Calu3 (cell line): ENCODE measurements around the gene IQGAP1. TPM values are rescaled to one million over a fixed set of nuclear protein-coding genes. Genes with fewer than 3 reads are reported as not detected.
A peak's percentile ranks its signal among the peaks of the same experiment; 100 is the strongest.
"Not testable (repeated sequence)": the region's sequence is repeated elsewhere in the genome, so short reads cannot be mapped to it uniquely, and the experiment has no call there.

Experiments
- BruUV-seq: library from RNA; stranded (reverse); fragments of 400-500 nt; replicated peaks from 2 replicates; lab custom pipeline; 2021; lab: Mats Ljungman, UMichigan
- CTCF ChIA-PET: fragments of 300-600 bp; sonication (Branson Sonifier 250); formaldehyde crosslinking; loops from one replicate; lab custom pipeline; 2022; ENCODE audit warnings: antibody characterized with exemption; lab: Charles Lee
- DNase-seq: peaks from one replicate; pipeline ENCODE4 v3.0.0; 2022
- H3K27ac Mint-ChIP-seq: one replicate; pipeline ENCODE4 v1.8.0; 2022; ENCODE audit warnings: mixed read lengths; ENCODE audit not compliant: unreplicated experiment
- H3K27me3 Mint-ChIP-seq: one replicate; pipeline ENCODE4 v1.8.0; 2022; ENCODE audit warnings: mixed read lengths; ENCODE audit not compliant: unreplicated experiment
- H3K36me3 Mint-ChIP-seq: one replicate; pipeline ENCODE4 v1.8.0; 2022; ENCODE audit warnings: mild to moderate bottlenecking, moderate library complexity, mixed read lengths; ENCODE audit not compliant: insufficient read depth, unreplicated experiment
- H3K4me1 Mint-ChIP-seq: one replicate; pipeline ENCODE4 v1.8.0; 2022; ENCODE audit warnings: mild to moderate bottlenecking, low read depth, mixed read lengths; ENCODE audit not compliant: unreplicated experiment
- H3K4me3 Mint-ChIP-seq: one replicate; pipeline ENCODE4 v1.8.0; 2022; ENCODE audit warnings: mild to moderate bottlenecking, low read depth, moderate library complexity, mixed read lengths; ENCODE audit not compliant: unreplicated experiment
- H3K9me3 Mint-ChIP-seq: one replicate; pipeline ENCODE4 v1.8.0; 2022; ENCODE audit warnings: low read depth, mixed read lengths; ENCODE audit not compliant: unreplicated experiment
- CTCF ChIP-seq: fragments of 200-600 bp; IDR thresholded peaks from one replicate; pipeline ENCODE4 v1.8.0; 2022; ENCODE audit warnings: antibody characterized with exemption; ENCODE audit not compliant: unreplicated experiment
- intact Hi-C: fragments of 100-400 bp; cut with micrococcal nuclease; formaldehyde crosslinking; loops from one replicate; pipeline ENCODE4 v1.10.0; 2022; ENCODE audit not compliant: unreplicated experiment
- total RNA-seq: library from RNA; stranded (reverse); gene quantifications from 2 replicates; pipeline ENCODE4 v1.2.3, GENCODE V29; 2022

The IQGAP1 gene
- total RNA-seq, 1 experiment from 2014 or later: 206 TPM

- BruUV-seq: no TSS peak
- intact Hi-C loops: no loop called here
- TF ChIP-seq CTCF: no peak
- no peak for DNase-seq
- Mint-ChIP-seq H3K27ac (peak overlapping the region; percentile 24), H3K4me1 (peaks cover 56% of the 10 kb centered on the region), H3K9me3 (peaks cover 2% of the 10 kb centered on the region), H3K4me3 (peak overlapping the region; percentile 2), H3K27me3 (no peaks in the 10 kb centered on the region), H3K36me3 (peaks cover 17% of the 10 kb centered on the region)
- CTCF ChIA-PET: interaction anchor here (1.0 to 1.7 kb wide), 3 partner anchors 12 to 19 kb away, joined by 4 to 13 read pairs (median 5); partner anchors contain the start of gene IQGAP1
These were observed 19.3 kb downstream of the IQGAP1 start for GRCh38 chr15:90407336-90407735.

DNA sequence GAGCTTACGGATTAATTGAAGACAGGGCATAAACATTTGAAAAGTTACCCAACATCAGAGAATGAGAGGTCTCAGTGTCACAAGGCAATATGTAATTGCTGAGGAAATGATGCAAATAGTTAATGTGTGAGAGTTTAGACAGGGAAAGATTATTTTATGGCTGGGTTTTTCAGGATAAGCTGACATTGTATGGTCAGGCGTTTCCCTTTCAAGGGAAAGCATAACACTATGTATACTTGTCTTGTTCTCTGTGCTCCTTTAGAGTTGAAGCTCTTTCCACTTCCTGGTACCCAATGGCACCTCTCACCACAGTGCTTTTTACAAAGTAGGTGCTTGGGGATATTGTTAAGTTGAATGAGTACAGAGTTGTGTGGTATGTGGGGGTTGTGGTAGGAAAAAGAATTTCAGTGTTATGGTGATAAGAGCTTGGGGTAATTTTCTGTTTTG, 19.9 kb downstream of the IQGAP1 start:
- Mint-ChIP-seq H3K4me3 (peak overlapping the region; percentile 2), H3K9me3 (peaks cover 2% of the 10 kb centered on the region), H3K27me3 (no peaks in the 10 kb centered on the region), H3K36me3 (peaks cover 19% of the 10 kb centered on the region), H3K27ac (peak overlapping the region; percentile 24), H3K4me1 (peaks cover 56% of the 10 kb centered on the region)
- no TSS peak for BruUV-seq
- intact Hi-C loops: no loop called here
- no peak for TF ChIP-seq CTCF
- CTCF ChIA-PET: interaction anchor here (1.0 to 1.7 kb wide), 3 partner anchors 12 to 20 kb away, joined by 4 to 13 read pairs (median 5); partner anchors contain the start of gene IQGAP1
- DNase-seq: no peak

DNA sequence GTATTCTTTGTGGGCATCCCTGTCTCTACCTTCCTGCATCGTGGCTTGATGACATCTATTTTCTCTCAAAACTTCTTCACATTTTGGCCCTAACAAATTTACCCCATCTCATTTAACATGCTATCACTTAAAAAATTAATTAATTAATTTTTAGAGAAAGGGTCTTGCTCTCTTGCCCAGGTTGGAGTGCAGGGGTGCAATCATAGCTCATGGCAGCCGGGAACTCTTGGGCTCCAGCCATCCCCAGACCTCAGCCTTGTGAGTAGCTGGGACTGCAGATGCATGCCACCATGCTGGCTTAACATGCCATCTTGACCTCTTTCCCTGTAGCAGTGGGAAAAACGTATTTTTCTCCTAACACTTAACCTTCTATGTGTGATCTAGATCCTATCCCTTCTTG, 20.6 kb downstream of the IQGAP1 start:
- DNase-seq: no peak
- CTCF ChIA-PET: interaction anchor here (0.7 to 1.7 kb wide), 2 partner anchors 11 to 35 kb away, joined by 5 read pairs; no protein-coding TSS in a partner anchor
- BruUV-seq: no TSS peak
- Mint-ChIP-seq H3K4me1 (peaks cover 64% of the 10 kb centered on the region), H3K36me3 (peaks cover 24% of the 10 kb centered on the region), H3K27me3 (no peaks in the 10 kb centered on the region), H3K4me3 (no peak overlapping the region), H3K9me3 (peaks cover 2% of the 10 kb centered on the region), H3K27ac (no peak overlapping the region)
- intact Hi-C loops: no loop called here
- no peak for TF ChIP-seq CTCF

DNA sequence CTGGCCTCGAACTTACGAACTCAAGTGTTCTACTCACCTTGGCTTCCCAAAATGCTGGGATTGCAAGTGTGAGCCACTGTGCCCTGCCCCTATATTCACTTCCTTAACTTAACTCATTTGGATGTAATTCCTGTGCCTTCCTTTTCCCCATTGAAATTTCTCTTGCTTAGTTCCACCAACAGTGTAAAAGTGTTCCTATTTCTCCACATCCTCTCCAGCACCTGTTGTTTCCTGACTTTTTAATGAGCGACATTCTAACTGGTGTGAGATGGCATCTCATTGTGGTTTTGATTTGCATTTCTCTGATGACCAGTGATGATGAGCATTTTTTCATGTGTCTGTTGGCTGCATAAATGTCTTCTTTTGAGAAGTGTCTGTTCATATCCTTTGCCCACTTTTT, 21.5 kb downstream of the IQGAP1 start:
- Mint-ChIP-seq H3K36me3 (peaks cover 24% of the 10 kb centered on the region), H3K27ac (peak overlapping the region; percentile 2), H3K4me1 (peaks cover 67% of the 10 kb centered on the region)
- H3K4me3 Mint-ChIP-seq, CTCF ChIA-PET, H3K27me3 Mint-ChIP-seq, H3K9me3 Mint-ChIP-seq, intact Hi-C loops, DNase-seq, BruUV-seq: not testable (repeated sequence)

DNA sequence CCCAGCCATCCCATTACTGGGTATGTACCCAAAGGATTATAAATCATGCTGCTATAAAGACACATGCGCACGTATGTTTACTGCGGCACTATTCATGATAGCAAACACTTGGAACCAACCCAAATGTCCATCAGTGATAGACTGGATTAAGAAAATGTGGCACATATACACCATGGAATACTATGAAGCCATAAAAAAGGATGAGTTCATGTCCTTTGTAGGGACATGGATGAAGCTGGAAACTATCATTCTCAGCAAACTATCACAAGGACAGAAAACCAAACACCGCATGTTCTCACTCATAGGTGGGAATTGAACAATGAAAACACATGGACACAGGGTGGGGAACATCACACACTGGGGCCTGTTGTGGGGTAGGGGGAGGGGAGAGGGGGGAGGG, 22.3 kb downstream of the IQGAP1 start:
- H3K27me3 Mint-ChIP-seq, H3K9me3 Mint-ChIP-seq, BruUV-seq, H3K27ac Mint-ChIP-seq, H3K4me3 Mint-ChIP-seq, DNase-seq, CTCF ChIA-PET: not testable (repeated sequence)
- H3K4me1 Mint-ChIP-seq: peaks cover 74% of the 10 kb centered on the region
- H3K36me3 Mint-ChIP-seq: peaks cover 24% of the 10 kb centered on the region
- intact Hi-C loops: loop anchor here (5.0 kb wide), 1 partner anchor 73 kb away; no protein-coding TSS in a partner anchor
